ENCODE measurements around the gene SHC3.

Gene SHC3

DNA sequence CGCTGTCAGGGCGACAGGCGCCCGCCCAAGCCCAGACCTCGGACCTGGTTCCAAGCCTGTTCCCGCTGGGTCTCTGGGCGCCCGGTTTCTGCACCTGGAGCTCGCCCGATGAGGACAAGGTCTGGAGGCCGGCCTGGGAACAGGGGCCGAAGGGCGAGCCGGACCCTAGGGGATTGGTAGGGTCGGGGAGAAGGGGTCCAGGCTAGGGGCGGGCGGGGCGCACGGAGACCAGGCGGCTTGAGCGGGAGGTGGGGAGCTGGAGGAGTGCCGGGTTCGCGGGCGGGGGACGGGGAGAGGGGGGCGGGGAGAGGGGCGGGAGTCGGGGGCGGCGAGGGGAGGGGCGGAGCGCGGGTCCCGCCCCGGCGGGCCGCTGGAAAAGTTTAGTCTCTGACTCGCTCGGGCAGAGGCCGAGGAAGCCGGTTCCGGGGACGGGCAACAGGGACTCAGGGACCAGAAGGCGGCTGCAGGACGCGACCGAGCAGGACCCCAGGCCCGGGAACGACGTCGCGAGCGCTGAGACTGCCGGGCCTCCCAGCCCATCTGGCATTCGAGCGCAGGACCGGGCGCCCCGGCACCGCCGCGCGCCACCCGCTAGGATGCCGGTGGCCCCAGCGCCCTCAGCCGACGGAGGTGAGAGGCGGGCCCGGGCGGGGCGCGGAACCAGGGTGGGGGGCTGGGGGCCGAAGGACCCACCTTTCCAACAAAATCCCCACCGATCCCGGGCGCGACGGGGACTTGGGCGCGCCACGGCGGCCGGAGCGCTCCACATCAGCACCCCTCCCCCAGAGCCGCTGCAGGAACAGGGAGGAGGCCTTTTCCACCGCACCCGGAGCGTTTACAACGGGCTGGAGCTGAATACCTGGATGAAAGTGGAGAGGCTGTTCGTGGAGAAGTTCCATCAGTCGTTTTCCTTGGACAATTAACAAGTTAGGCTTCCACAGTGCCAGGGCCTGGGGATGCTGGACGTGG is 187.3 kb downstream of the SHC3 start, which contains the start of gene S1PR3:
Gene S1PR3 (plus strand): TSS at position 403 of the 969 bp plus-strand sequence. CDS start 9,733 bp downstream, outside the sequence.
- ChIA-PET POLR2A (no interaction called here), CTCF (no interaction called here)
- DNase-seq (ENCODE audit: extremely low spot score), result peak; percentile 73
- TF ChIP-seq LEF1 (IDR thresholded peaks at IDR 0.05; ENCODE audit: borderline replicate concordance), result no peak

DNA sequence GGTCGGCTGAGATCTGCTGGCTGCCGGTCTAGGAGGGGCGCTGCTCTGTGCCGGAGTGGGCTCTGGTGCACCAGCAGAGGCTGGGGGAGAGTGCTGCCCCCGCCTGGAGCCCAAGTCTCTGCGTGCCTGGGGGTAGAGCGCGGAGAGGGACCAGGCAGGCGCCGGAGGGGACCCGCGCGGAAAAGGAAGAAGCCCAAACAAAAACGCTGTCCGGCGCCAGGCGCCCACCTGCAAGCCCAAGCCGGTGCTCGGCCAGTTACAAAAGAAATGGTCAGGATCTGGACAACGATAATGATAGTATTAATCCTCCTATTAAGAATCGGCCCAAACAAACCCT is 187.9 kb downstream of the SHC3 start:
- DNase-seq (ENCODE audit: extremely low spot score), result peak; percentile 42
- CTCF ChIA-PET, result no interaction called here
- no peak for TF ChIP-seq ARNT (IDR thresholded peaks at IDR 0.05)
- no peak for TF ChIP-seq HDGF (IDR thresholded peaks at IDR 0.05; ENCODE audit: borderline replicate concordance)
- no peak for TF ChIP-seq FOXA1 (IDR thresholded peaks at IDR 0.05)
- no peak for TF ChIP-seq NFRKB (IDR thresholded peaks at IDR 0.05)
- TF ChIP-seq BHLHE40 (IDR thresholded peaks at IDR 0.05; ENCODE audit: borderline replicate concordance), result no peak
- TF ChIP-seq FOXM1 (IDR thresholded peaks at IDR 0.05; ENCODE audit: borderline replicate concordance), result no peak
- TF ChIP-seq SUZ12 (IDR thresholded peaks at IDR 0.05), result no peak
- TF ChIP-seq SP1 (IDR thresholded peaks at IDR 0.05), result no peak
- no peak for TF ChIP-seq CTBP1 (IDR thresholded peaks at IDR 0.05; ENCODE audit: borderline replicate concordance)
- TF ChIP-seq ELF4 (IDR thresholded peaks at IDR 0.05), result no peak
- TF ChIP-seq TARDBP (IDR thresholded peaks at IDR 0.05), result no peak
- TF ChIP-seq ZNF384 (IDR thresholded peaks at IDR 0.05), result no peak
- TF ChIP-seq, protein P1, sequence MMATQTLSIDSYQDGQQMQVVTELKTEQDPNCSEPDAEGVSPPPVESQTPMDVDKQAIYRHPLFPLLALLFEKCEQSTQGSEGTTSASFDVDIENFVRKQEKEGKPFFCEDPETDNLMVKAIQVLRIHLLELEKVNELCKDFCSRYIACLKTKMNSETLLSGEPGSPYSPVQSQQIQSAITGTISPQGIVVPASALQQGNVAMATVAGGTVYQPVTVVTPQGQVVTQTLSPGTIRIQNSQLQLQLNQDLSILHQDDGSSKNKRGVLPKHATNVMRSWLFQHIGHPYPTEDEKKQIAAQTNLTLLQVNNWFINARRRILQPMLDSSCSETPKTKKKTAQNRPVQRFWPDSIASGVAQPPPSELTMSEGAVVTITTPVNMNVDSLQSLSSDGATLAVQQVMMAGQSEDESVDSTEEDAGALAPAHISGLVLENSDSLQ (IDR thresholded peaks at IDR 0.05), result no peak
- no peak for TF ChIP-seq FOXK2 (IDR thresholded peaks at IDR 0.05)
- no peak for TF ChIP-seq LEF1 (IDR thresholded peaks at IDR 0.05; ENCODE audit: borderline replicate concordance)
- TF ChIP-seq L3MBTL2 (conservative IDR thresholded peaks at IDR 0.05), result no peak
- POLR2A ChIA-PET, result no interaction called here

DNA sequence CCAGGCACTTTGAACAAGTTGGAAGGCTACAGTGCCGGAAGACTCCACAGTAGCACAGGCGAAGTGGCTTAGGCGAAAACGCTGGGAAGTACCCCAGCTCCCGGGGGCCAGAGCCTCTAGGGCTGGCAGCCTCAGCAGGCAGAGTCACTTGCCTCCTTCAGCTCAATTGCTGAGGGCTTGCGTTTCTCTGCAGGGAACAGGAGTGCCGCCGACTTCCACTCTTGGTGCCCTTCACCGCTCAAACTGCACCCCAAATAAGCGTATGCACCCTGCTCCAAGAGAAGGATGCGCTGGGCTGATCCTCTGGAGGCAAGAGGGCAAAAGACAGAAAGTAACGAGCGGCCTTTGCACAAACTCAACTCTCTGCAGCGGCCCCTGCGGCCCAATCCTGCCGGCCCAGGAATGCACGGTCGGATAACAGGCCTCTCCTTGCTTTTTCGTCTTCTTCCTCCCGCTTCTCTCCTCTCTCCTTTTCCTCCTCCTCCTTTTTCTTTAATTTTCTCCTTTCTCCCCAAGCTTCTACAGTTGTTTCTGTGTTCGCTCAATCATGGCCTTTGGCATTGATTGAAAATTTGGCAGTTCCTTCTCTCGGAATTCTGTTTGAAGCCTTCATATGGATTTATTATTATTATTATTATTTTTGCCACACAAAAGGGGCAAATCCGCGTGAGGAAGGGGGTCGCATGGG is 188.4 kb downstream of the SHC3 start:
- TF ChIP-seq SUZ12 (IDR thresholded peaks at IDR 0.05), result no peak
- no peak for TF ChIP-seq CTBP1 (IDR thresholded peaks at IDR 0.05; ENCODE audit: borderline replicate concordance)
- no peak for TF ChIP-seq FOXK2 (IDR thresholded peaks at IDR 0.05)
- no peak for TF ChIP-seq ARNT (IDR thresholded peaks at IDR 0.05)
- TF ChIP-seq TARDBP (IDR thresholded peaks at IDR 0.05), result no peak
- TF ChIP-seq HDGF (IDR thresholded peaks at IDR 0.05; ENCODE audit: borderline replicate concordance), result no peak
- TF ChIP-seq NFRKB (IDR thresholded peaks at IDR 0.05), result no peak
- no peak for TF ChIP-seq FOXA1 (IDR thresholded peaks at IDR 0.05)
- TF ChIP-seq SP1 (IDR thresholded peaks at IDR 0.05), result no peak
- no peak for TF ChIP-seq L3MBTL2 (conservative IDR thresholded peaks at IDR 0.05)
- no peak for TF ChIP-seq BHLHE40 (IDR thresholded peaks at IDR 0.05; ENCODE audit: borderline replicate concordance)
- no peak for TF ChIP-seq LEF1 (IDR thresholded peaks at IDR 0.05; ENCODE audit: borderline replicate concordance)
- no peak for TF ChIP-seq ELF4 (IDR thresholded peaks at IDR 0.05)
- POLR2A ChIA-PET, result no interaction called here
- CTCF ChIA-PET, result no interaction called here
- no peak for DNase-seq (ENCODE audit: extremely low spot score)

DNA sequence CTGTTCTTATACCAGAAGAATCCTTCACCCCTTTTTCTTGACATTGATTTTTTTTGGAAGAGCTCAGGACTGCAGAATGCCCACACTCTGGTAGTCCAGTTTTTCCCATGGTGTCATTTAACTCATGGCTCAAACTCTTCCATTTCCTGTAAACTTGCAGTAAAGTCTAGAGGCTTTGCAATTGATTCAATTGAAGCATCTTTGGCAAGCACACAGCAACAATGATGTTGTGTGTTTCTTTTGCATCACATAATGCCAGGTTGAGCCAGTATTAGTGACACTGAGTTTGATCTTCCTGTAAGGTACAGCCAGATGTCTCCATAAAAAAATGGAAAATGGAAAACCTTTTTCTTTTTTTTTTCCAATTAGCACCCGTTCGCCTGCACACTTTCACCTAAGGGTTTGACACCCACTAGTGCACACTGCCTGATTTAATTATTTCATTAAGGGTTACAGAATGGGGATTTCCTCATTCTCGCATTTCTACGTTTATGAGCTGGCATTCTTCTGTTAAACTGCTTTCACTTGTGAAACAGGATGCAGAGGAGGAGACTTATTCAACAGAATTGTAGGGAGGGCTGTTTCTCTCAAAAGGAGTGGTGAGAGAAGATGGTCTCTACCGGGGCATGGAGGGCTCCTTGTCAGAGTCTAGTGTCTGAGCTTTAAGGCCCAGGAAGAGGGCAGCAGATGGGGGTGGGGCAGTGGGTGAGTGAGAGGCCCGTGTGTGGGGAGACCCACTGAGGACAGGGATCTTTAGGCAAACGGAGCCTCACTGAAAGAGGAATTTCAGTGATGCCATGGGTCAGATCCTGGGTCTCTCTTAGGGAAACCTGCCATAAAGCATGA is 189.6 kb downstream of the SHC3 start:
- DNase-seq (ENCODE audit: extremely low spot score), result no peak
- TF ChIP-seq SP1 (IDR thresholded peaks at IDR 0.05) (no peak), NFRKB (IDR thresholded peaks at IDR 0.05) (no peak), ARNT (IDR thresholded peaks at IDR 0.05) (no peak), FOXA1 (IDR thresholded peaks at IDR 0.05) (no peak), BHLHE40 (IDR thresholded peaks at IDR 0.05; ENCODE audit: borderline replicate concordance) (no peak)
- TF ChIP-seq, protein P1 (IDR thresholded peaks at IDR 0.05), result no peak
- ChIA-PET POLR2A (no interaction called here), CTCF (no interaction called here)

- ChIA-PET CTCF (no interaction called here), POLR2A (no interaction called here)
- no peak for DNase-seq (ENCODE audit: extremely low spot score)
- no peak for TF ChIP-seq ARNT (IDR thresholded peaks at IDR 0.05)
- TF ChIP-seq FOXM1 (IDR thresholded peaks at IDR 0.05; ENCODE audit: borderline replicate concordance), result no peak
- no peak for TF ChIP-seq HDGF (IDR thresholded peaks at IDR 0.05; ENCODE audit: borderline replicate concordance)
- TF ChIP-seq ZNF384 (IDR thresholded peaks at IDR 0.05), result no peak
- TF ChIP-seq SP1 (IDR thresholded peaks at IDR 0.05), result no peak
- TF ChIP-seq, protein P1 (IDR thresholded peaks at IDR 0.05), result no peak
- TF ChIP-seq LEF1 (IDR thresholded peaks at IDR 0.05; ENCODE audit: borderline replicate concordance), result no peak
- no peak for TF ChIP-seq BHLHE40 (IDR thresholded peaks at IDR 0.05; ENCODE audit: borderline replicate concordance)
- TF ChIP-seq FOXA1 (IDR thresholded peaks at IDR 0.05), result no peak
- no peak for TF ChIP-seq SUZ12 (IDR thresholded peaks at IDR 0.05)
- no peak for TF ChIP-seq TARDBP (IDR thresholded peaks at IDR 0.05)
- TF ChIP-seq ELF4 (IDR thresholded peaks at IDR 0.05), result no peak
- TF ChIP-seq CTBP1 (IDR thresholded peaks at IDR 0.05; ENCODE audit: borderline replicate concordance), result no peak
Observed at GRCh38 chr9:88987661-88988060, 191.0 kb downstream of the SHC3 start.
